GM19455 (cell line): ENCODE results near the gene EEF1A1.
"Not testable (repeated sequence)": the region's sequence is repeated elsewhere in the genome, so short reads cannot be mapped to it uniquely, and the experiment has no call there.

ENCODE experiments used
- ATAC-seq: cut with Tn5 transposase; IDR thresholded peaks from one replicate; pipeline ENCODE4 v1.9.1; 2021; ENCODE audit not compliant: unreplicated experiment

EEF1A1 gene

GRCh38 chr6:73506246-73506645, 14.6 kb downstream of the EEF1A1 start:
- ATAC-seq: no peak

- not testable (repeated sequence) for ATAC-seq
Measured at GRCh38 chr6:73505705-73506104, 15.1 kb downstream of the EEF1A1 start.

- ATAC-seq: no peak
Measured at GRCh38 chr6:73505142-73505541, 15.7 kb downstream of the EEF1A1 start.

GRCh38 chr6:73504160-73504559, 16.7 kb downstream of the EEF1A1 start:
- no peak for ATAC-seq

GRCh38 chr6:73503027-73503772, 17.6 kb downstream of the EEF1A1 start:
- no peak for ATAC-seq

- no peak for ATAC-seq
Measured at GRCh38 chr6:73497915-73498314, 22.9 kb downstream of the EEF1A1 start.

- ATAC-seq: no peak
Measured at GRCh38 chr6:73491377-73491776, 29.5 kb downstream of the EEF1A1 start.

GRCh38 chr6:73487473-73487872, 33.4 kb downstream of the EEF1A1 start:
- no peak for ATAC-seq

GRCh38 chr6:73484438-73484837, 36.4 kb downstream of the EEF1A1 start:
- no peak for ATAC-seq

GRCh38 chr6:73481969-73482368, 38.9 kb downstream of the EEF1A1 start:
- no peak for ATAC-seq

GRCh38 chr6:73477407-73477806, 43.4 kb downstream of the EEF1A1 start:
- no peak for ATAC-seq

GRCh38 chr6:73476723-73477122, 44.1 kb downstream of the EEF1A1 start:
- no peak for ATAC-seq

GRCh38 chr6:73471686-73472290, 49.0 kb downstream of the EEF1A1 start:
- peak; percentile 94 for ATAC-seq
